GM12878 (cell line): ENCODE results near the gene INPP5D. TPM values are rescaled to one million over a fixed set of nuclear protein-coding genes. Genes with fewer than 3 reads are reported as not detected.

Source experiments
- ATF7 ChIP-seq: fragments of 450-650 bp; IDR thresholded peaks from 2 replicates; pipeline ENCODE4 v1.6.1; 2016; ENCODE audit warnings: low read depth, mild to moderate bottlenecking
- BHLHE40 ChIP-seq, 2 experiments: fragments of 450-650 bp in 1 of 2; IDR thresholded peaks; 2 replicates each; pipeline ENCODE4 v1.6.1; 2011 to 2017; ENCODE audit warnings: low read depth in 2 of 2, borderline replicate concordance in 1 of 2, improper control_type of control experiment in 1 of 2, low read length in 1 of 2, mild to moderate bottlenecking in 1 of 2
- CREM ChIP-seq: IDR thresholded peaks from 2 replicates; pipeline ENCODE4 v1.6.1; 2014; ENCODE audit warnings: antibody characterized with exemption, low read depth
- EP300 ChIP-seq, 2 experiments: fragments of 150-350 bp in 1 of 2; IDR thresholded peaks; 2 replicates each; pipeline ENCODE4 v1.6.1; 2011 to 2012; ENCODE audit warnings: low read depth in 2 of 2, low read length in 2 of 2, borderline replicate concordance in 1 of 2, improper control_type of control experiment in 1 of 2, inconsistent platforms in 1 of 2; ENCODE audit not compliant: control insufficient read depth in 1 of 2
- FOXK2 ChIP-seq: fragments of 450-650 bp; IDR thresholded peaks from 2 replicates; pipeline ENCODE4 v1.6.1; 2017; ENCODE audit warnings: mild to moderate bottlenecking, moderate library complexity
- HDAC2 ChIP-seq: fragments of 200-600 bp; sonication (generic); IDR thresholded peaks from 2 replicates; pipeline ENCODE4 v1.6.1; 2017
- NBN ChIP-seq: fragments of 450-650 bp; IDR thresholded peaks from 2 replicates; pipeline ENCODE4 v1.6.1; 2016
- POU2F2 ChIP-seq: IDR thresholded peaks from 3 replicates; pipeline ENCODE4 v1.6.1; 2011; ENCODE audit warnings: low read depth, mild to moderate bottlenecking, low read length, borderline replicate concordance
- RAD51 ChIP-seq: fragments of 450-650 bp; IDR thresholded peaks from 2 replicates; pipeline ENCODE4 v1.6.1; 2016; ENCODE audit warnings: moderate library complexity, mild to moderate bottlenecking, inconsistent platforms
- SMAD1 ChIP-seq: fragments of 450-650 bp; IDR thresholded peaks from 2 replicates; pipeline ENCODE4 v1.6.1; 2018; ENCODE audit warnings: mild to moderate bottlenecking, low read depth; ENCODE audit not compliant: partially characterized antibody
- SMC3 ChIP-seq: IDR thresholded peaks from 2 replicates; pipeline ENCODE4 v1.6.1; 2011; ENCODE audit warnings: low read length, improper control_type of control experiment, borderline replicate concordance
- SPI1 ChIP-seq: IDR thresholded peaks from 2 replicates; pipeline ENCODE4 v1.6.1; 2011; ENCODE audit warnings: low read depth, mild to moderate bottlenecking, low read length, moderate library complexity, borderline replicate concordance; ENCODE audit not compliant: insufficient read depth
- TARDBP ChIP-seq: IDR thresholded peaks from 2 replicates; pipeline ENCODE4 v1.6.1; 2016; ENCODE audit warnings: borderline replicate concordance
- TCF3 ChIP-seq: IDR thresholded peaks from 2 replicates; pipeline ENCODE4 v1.6.1; 2012; ENCODE audit warnings: low read depth, mild to moderate bottlenecking, low read length, borderline replicate concordance; ENCODE audit not compliant: insufficient read depth
- polyA plus RNA-seq, 11 experiments: library from polyadenylated mRNA; depleted of rRNA in 4 of 11; unstranded in 6 of 11; stranded (reverse) in 5 of 11; fragments of >200 nt; fragmentation: Nextera tagmentation in 4 of 11; fragmentation: Illumina TruSeq in 1 of 11; extraction: Ambion mirVana in 4 of 11; extraction: Trizol in 1 of 11; gene quantifications; 1 replicate in 1 of 11; 2 replicates in 10 of 11; pipeline versions ENCODE4 v1.2.1 to v1.2.3, GENCODE V29; 2011 to 2016; ENCODE audit warnings: inconsistent platforms in 2 of 11, missing spikeins in 2 of 11, low read depth in 1 of 11
- total RNA-seq, 4 experiments: library from RNA; depleted of rRNA in 3 of 4; stranded (reverse); fragments of >200 nt in 3 of 4; fragmentation: Illumina TruSeq in 1 of 4; extraction: Trizol in 1 of 4; gene quantifications; 2 replicates each; pipeline versions ENCODE4 v1.2.1 to v1.2.3, GENCODE V29; 2013 to 2021
- TF ChIP-seq, protein P1 (sequence below): fragments of 450-650 bp; IDR thresholded peaks from 2 replicates; pipeline ENCODE4 v1.6.1; 2017; ENCODE audit warnings: low read depth, mild to moderate bottlenecking, moderate library complexity

The INPP5D gene
- total and polyA plus RNA-seq, 10 of the 15 experiments (the other 5 are each of a cell fraction or from before 2014, with no cell fraction given): 11.8 to 139 (median 88.8) TPM

DNA sequence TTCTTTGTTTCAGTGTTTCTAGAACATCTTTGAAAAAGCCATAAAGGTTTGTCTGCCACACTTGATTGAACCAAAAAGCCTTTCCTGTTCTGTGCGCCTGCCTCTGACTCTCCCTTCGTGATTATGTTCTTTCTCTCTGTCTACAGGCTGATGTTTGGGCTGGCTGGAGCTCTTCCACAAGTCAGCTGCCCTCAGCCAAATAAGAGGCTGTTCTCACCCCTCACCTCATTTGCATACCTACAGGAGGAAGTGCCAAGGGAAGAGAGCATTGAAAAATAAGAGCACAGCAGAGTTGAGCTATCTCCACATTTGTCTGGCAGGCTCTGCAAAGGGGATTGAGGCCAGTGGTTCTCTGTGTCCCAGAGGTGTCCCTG lies 15.8 kb downstream of the INPP5D start (continued):
- TF ChIP-seq, protein P1, sequence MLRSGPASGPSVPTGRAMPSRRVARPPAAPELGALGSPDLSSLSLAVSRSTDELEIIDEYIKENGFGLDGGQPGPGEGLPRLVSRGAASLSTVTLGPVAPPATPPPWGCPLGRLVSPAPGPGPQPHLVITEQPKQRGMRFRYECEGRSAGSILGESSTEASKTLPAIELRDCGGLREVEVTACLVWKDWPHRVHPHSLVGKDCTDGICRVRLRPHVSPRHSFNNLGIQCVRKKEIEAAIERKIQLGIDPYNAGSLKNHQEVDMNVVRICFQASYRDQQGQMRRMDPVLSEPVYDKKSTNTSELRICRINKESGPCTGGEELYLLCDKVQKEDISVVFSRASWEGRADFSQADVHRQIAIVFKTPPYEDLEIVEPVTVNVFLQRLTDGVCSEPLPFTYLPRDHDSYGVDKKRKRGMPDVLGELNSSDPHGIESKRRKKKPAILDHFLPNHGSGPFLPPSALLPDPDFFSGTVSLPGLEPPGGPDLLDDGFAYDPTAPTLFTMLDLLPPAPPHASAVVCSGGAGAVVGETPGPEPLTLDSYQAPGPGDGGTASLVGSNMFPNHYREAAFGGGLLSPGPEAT: peak; percentile 54
- 0 out of 2 replicates have a peak, but pooled peaks have one; percentile 37 for TF ChIP-seq NBN
- peak; percentile 57 for TF ChIP-seq RAD51
- peak; percentile 6; the same call in 1 of the 2 replicates for TF ChIP-seq SMC3
- TF ChIP-seq POU2F2: peak; percentile 95
- TF ChIP-seq FOXK2: no peak
- TF ChIP-seq TCF3: 0 out of 2 replicates have a peak, but pooled peaks have one; percentile 7
- TF ChIP-seq TARDBP: no peak
- TF ChIP-seq SMAD1: peak; percentile 38
- TF ChIP-seq HDAC2: no peak
- peak; percentile 61 for TF ChIP-seq ATF7
- 0 out of 2 replicates have a peak, but pooled peaks have one; percentile 13 for TF ChIP-seq CREM
- peak; percentile 87 for TF ChIP-seq SPI1
- TF ChIP-seq BHLHE40 (IDR thresholded peaks at IDR 0.05; ENCODE audit: borderline replicate concordance in 1 of 2, low read depth in 2 of 2, low read length in 1 of 2): peak in 1 of 2 experiments; percentile 44; a peak in 1 of 4 replicates
- 0 out of 4 replicates have a peak, but pooled peaks of 1 of the 2 experiments have one; percentile 33 for TF ChIP-seq EP300 (IDR thresholded peaks at IDR 0.05; ENCODE audit: borderline replicate concordance in 1 of 2, control insufficient read depth in 1 of 2, low read depth in 2 of 2, low read length in 2 of 2)
